Esophagus squamous epithelium (tissue), 4 donors: ENCODE data around the gene IPCEF1.

ENCODE experiments used
- CTCF ChIP-seq, 6 experiments: fragments of 450-650 bp in 4 of 6; fragments of 200-600 bp in 2 of 6; sonication (generic) in 2 of 6; IDR thresholded peaks; one replicate each; pipeline ENCODE4 v1.5.1; 2016 to 2019; ENCODE audit warnings: antibody characterized with exemption in 6 of 6, mild to moderate bottlenecking in 4 of 6, moderate library complexity in 4 of 6
- POLR2A ChIP-seq, 4 donors: fragments of 450-650 bp; IDR thresholded peaks; one replicate each; pipeline ENCODE4 v1.6.1; 2017; ENCODE audit warnings: antibody characterized with exemption in 4 of 4, mild to moderate bottlenecking in 4 of 4, moderate library complexity in 3 of 4

GRCh38 chr6:154379585-154379984 is 23.0 kb upstream of the IPCEF1 start:
- TF ChIP-seq CTCF (IDR thresholded peaks at IDR 0.05) (no peak), POLR2A (IDR thresholded peaks at IDR 0.05) (no peak)
